ENCODE data around the gene MILR1.

Gene MILR1

DNA sequence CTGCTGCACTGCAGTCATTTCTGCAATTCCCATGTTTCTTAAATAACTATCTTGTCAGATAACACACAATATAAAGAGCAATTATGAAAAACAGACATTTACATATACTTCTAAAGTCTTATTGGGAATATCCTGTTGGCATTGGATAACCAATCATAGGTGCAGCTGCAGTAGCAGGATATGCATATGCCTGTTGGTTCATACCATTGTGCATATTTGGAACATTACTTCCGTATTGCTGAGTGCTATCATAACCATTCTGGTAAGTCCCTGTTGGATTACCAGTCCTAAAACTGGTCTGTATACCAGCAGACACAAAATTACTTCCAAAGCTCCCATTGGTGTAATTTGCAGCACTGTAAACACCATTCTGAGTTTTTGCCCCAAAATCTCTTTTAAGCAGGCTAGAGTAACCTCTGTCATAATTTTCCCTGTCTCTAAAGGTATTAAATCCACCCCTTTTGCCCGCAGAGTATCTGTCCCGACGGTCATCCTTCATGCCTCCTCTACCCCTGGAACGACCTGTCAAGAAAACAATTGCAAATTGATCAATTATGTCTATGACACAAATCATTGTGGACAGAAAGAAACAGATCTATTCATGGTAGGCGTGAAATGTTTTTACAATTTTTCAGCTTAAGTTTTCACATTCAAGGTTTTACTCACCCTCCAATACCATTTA lies 51.0 kb downstream of the MILR1 start:
- FAIRE-seq: no peak
- DNase-seq (ENCODE audit: insufficient read length): no peak
- TF ChIP-seq POLR2A (IDR thresholded peaks at IDR 0.05; ENCODE audit: low read depth, low read length): peak; percentile 62
- TF ChIP-seq POLR2AphosphoS5 (IDR thresholded peaks at IDR 0.05; ENCODE audit: low read depth, low read length): peak; percentile 62
- TF ChIP-seq TAF1 (IDR thresholded peaks at IDR 0.05; ENCODE audit: borderline replicate concordance, low read depth, low read length): no peak

GRCh38 chr17:64500487-64500859 lies 51.6 kb downstream of the MILR1 start:
- FAIRE-seq: no peak
- TF ChIP-seq TAF1 (IDR thresholded peaks at IDR 0.05; ENCODE audit: borderline replicate concordance, low read depth, low read length) (no peak), POLR2A (IDR thresholded peaks at IDR 0.05; ENCODE audit: low read depth, low read length) (no peak; the same call in 1 of the 2 replicates), POLR2AphosphoS5 (IDR thresholded peaks at IDR 0.05; ENCODE audit: low read depth, low read length) (peak; percentile 40; the same call in 1 of the 2 replicates)

GRCh38 chr17:64500862-64501765 lies 52.2 kb downstream of the MILR1 start:
- DNase-seq (ENCODE audit: insufficient read length) (no peak), FAIRE-seq (no peak)
- TF ChIP-seq POLR2A (IDR thresholded peaks at IDR 0.05; ENCODE audit: low read depth, low read length) (peak; percentile 40; the same call in 1 of the 2 replicates), POLR2AphosphoS5 (IDR thresholded peaks at IDR 0.05; ENCODE audit: low read depth, low read length) (peak; percentile 66), TAF1 (IDR thresholded peaks at IDR 0.05; ENCODE audit: borderline replicate concordance, low read depth, low read length) (no peak)

More at GRCh38 chr17:64500487-64500859, 51.6 kb downstream of the MILR1 start:
- no peak for DNase-seq (ENCODE audit: insufficient read length)

GRCh38 chr17:64502021-64502420 lies 53.1 kb downstream of the MILR1 start:
- DNase-seq (ENCODE audit: insufficient read length) (no peak), FAIRE-seq (no peak)
- TF ChIP-seq POLR2A (IDR thresholded peaks at IDR 0.05; ENCODE audit: low read depth, low read length): no peak; the same call in 1 of the 2 replicates
- TF ChIP-seq POLR2AphosphoS5 (IDR thresholded peaks at IDR 0.05; ENCODE audit: low read depth, low read length): no peak
- no peak for TF ChIP-seq TAF1 (IDR thresholded peaks at IDR 0.05; ENCODE audit: borderline replicate concordance, low read depth, low read length)

DNA sequence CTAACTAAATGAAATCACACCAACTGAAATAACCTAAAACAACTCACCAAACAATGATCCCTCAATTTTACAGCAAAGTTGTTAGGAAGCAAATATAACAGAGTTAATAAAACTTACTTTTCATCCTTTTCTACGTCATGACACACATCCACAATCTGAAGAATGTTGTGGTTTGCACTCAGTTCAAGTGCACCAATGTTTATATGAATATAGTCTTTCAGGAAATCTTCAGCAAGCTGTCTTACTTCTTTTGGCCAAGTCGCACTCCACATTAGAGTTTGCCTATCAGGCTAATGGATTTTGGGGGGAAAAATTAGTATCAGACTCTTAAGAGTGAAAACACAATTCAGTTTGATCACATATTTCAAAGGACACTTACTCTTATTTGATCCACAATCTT lies 53.9 kb downstream of the MILR1 start:
- FAIRE-seq (no peak), DNase-seq (ENCODE audit: insufficient read length) (no peak)
- TF ChIP-seq TAF1 (IDR thresholded peaks at IDR 0.05; ENCODE audit: borderline replicate concordance, low read depth, low read length) (no peak), POLR2AphosphoS5 (IDR thresholded peaks at IDR 0.05; ENCODE audit: low read depth, low read length) (0 out of 2 replicates have a peak, but pooled peaks have one; percentile 24), POLR2A (IDR thresholded peaks at IDR 0.05; ENCODE audit: low read depth, low read length) (no peak)

- FAIRE-seq: no peak
- TF ChIP-seq TAF1 (IDR thresholded peaks at IDR 0.05; ENCODE audit: borderline replicate concordance, low read depth, low read length) (no peak), POLR2A (IDR thresholded peaks at IDR 0.05; ENCODE audit: low read depth, low read length) (no peak), POLR2AphosphoS5 (IDR thresholded peaks at IDR 0.05; ENCODE audit: low read depth, low read length) (no peak)
- DNase-seq (ENCODE audit: insufficient read length): no peak
Measured at GRCh38 chr17:64503341-64503740, 54.4 kb downstream of the MILR1 start.

- FAIRE-seq (no peak), DNase-seq (ENCODE audit: insufficient read length) (no peak)
- TF ChIP-seq POLR2A (IDR thresholded peaks at IDR 0.05; ENCODE audit: low read depth, low read length) (no peak; the same call in 1 of the 2 replicates), TAF1 (IDR thresholded peaks at IDR 0.05; ENCODE audit: borderline replicate concordance, low read depth, low read length) (no peak), POLR2AphosphoS5 (IDR thresholded peaks at IDR 0.05; ENCODE audit: low read depth, low read length) (no peak)
Measured at GRCh38 chr17:64503821-64504768, 55.2 kb downstream of the MILR1 start.

- FAIRE-seq (no peak), DNase-seq (ENCODE audit: insufficient read length) (no peak)
- TF ChIP-seq POLR2A (IDR thresholded peaks at IDR 0.05; ENCODE audit: low read depth, low read length): no peak
- peak; percentile 74; the same call in 1 of the 2 replicates for TF ChIP-seq POLR2AphosphoS5 (IDR thresholded peaks at IDR 0.05; ENCODE audit: low read depth, low read length)
Measured at GRCh38 chr17:64504769-64505339, 55.9 kb downstream of the MILR1 start.

DNA sequence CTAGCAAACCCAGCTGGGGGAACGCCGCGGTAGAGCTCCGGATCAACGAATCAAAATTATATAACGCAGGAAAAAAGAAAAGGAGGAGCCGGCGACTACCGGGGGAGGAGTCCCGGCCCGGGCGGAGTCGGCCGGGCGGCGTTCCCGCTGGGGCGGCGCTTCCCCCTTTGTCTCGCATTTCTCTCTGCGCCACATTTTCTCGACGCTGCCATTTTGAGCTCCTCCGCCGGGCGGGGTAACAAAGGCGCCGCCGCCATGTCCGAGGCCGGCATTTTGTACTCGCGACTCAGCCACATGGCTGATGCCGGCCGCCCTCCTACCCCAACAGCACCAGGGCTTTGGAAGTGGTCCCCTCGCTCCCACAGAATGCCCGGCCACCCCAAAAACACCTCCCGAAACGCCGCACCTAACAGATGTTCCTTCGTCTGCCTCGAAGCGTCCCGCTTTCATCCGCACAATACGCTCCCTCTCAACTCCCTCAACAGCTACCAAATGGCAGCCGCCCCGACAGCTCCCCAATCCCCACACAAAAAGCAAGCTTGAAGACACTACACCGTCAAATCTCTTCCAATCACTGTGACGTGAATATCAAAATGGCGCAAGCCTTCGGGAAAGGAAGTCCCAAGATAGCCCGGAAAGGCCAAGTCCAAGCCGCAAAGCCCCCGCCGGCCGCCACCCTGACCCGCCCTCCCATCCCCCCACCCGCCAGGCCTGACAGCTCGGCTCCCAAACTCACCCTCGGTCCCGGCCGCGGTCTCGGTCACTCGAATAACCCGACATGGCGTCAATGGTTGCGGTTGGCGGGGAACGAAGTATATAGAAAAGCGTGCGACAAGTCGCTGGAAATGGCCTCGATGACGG lies 56.7 kb downstream of the MILR1 start:
- TF ChIP-seq TAF1 (IDR thresholded peaks at IDR 0.05; ENCODE audit: borderline replicate concordance, low read depth, low read length) (peak; percentile 75; the same call in 1 of the 2 replicates), POLR2A (IDR thresholded peaks at IDR 0.05; ENCODE audit: low read depth, low read length) (0 out of 2 replicates have a peak, but pooled peaks have one; percentile 56), POLR2AphosphoS5 (IDR thresholded peaks at IDR 0.05; ENCODE audit: low read depth, low read length) (no peak)
- DNase-seq (ENCODE audit: insufficient read length) (peak; percentile 65), FAIRE-seq (peak; percentile 56)

DNA sequence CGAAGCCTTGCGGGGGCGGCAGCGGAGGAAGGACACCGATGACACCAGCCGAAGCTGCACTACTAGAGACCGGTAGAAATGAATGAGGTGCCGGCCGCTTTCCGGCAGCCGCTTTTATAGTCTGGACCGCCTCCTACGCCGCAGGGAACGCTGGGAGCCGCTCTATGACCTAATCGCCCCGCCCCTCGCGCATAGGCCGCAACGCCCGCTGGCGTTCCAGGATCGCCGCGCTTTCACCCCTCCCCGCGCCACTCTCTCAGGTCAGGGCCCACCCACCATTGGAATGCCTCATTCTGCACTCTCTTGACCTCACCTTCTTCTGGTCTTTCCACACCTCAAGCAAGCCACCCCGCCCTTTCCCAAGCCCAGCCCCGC lies 57.3 kb downstream of the MILR1 start, which contains the start of gene DDX5:
Gene DDX5, minus strand, starts transcription at position 89 of the 375 bp plus-strand sequence. CDS start 170 bp downstream, outside the sequence.
- FAIRE-seq (no peak), DNase-seq (ENCODE audit: insufficient read length) (peak; percentile 83)
- TF ChIP-seq POLR2AphosphoS5 (IDR thresholded peaks at IDR 0.05; ENCODE audit: low read depth, low read length) (peak; percentile 99), TAF1 (IDR thresholded peaks at IDR 0.05; ENCODE audit: borderline replicate concordance, low read depth, low read length) (peak; percentile 99), POLR2A (IDR thresholded peaks at IDR 0.05; ENCODE audit: low read depth, low read length) (peak; percentile 99)
